H1 (cell line): Measurements from ENCODE around the gene HIVEP3. TPM values are rescaled to one million over a fixed set of nuclear protein-coding genes. Genes with fewer than 3 reads are reported as not detected.

Experiments used
- ATF3 ChIP-seq: IDR thresholded peaks from 2 replicates; pipeline ENCODE4 v1.6.1; 2011; ENCODE audit warnings: low read depth, mild to moderate bottlenecking, low read length; ENCODE audit not compliant: insufficient read depth
- E2F6 ChIP-seq: IDR thresholded peaks from 2 replicates; pipeline ENCODE4 v1.6.1; 2012; ENCODE audit warnings: inconsistent platforms
- KDM1A ChIP-seq: fragments of 200-600, 300-600 bp; sonication (generic); IDR thresholded peaks from 2 replicates; pipeline ENCODE4 v1.7.1; 2016; ENCODE audit warnings: mild to moderate bottlenecking, low read length, borderline replicate concordance
- SAP30 ChIP-seq: fragments of 300-600 bp; sonication (generic); IDR thresholded peaks from 2 replicates; pipeline ENCODE4 v1.7.1; 2012; ENCODE audit warnings: low read length, moderate library complexity, mild to moderate bottlenecking, inconsistent platforms; ENCODE audit not compliant: insufficient read depth, insufficient replicate concordance
- SIX5 ChIP-seq: IDR thresholded peaks from 2 replicates; pipeline ENCODE4 v1.6.1; 2011; ENCODE audit warnings: mild to moderate bottlenecking, low read depth, low read length
- SP1 ChIP-seq: IDR thresholded peaks from 2 replicates; pipeline ENCODE4 v1.6.1; 2011; ENCODE audit warnings: low read depth, low read length
- SP2 ChIP-seq: IDR thresholded peaks from 2 replicates; pipeline ENCODE4 v1.6.1; 2012; ENCODE audit warnings: mild to moderate bottlenecking, low read length, inconsistent platforms
- SRF ChIP-seq: IDR thresholded peaks from 2 replicates; pipeline ENCODE4 v1.6.1; 2011; ENCODE audit warnings: mild to moderate bottlenecking, low read depth, low read length, moderate library complexity
- polyA plus RNA-seq, 7 experiments: library from polyadenylated mRNA; depleted of rRNA in 3 of 7; stranded (reverse) in 5 of 7; unstranded in 2 of 7; fragments of >200 nt in 5 of 7; fragments of 200-250 nt in 2 of 7; gene quantifications; 1 replicate in 5 of 7; 2 replicates in 1 of 7; 4 replicates in 1 of 7; pipeline versions ENCODE4 v1.2.1 to v1.2.3, GENCODE V29; 2011 to 2013; ENCODE audit warnings: missing spikeins in 2 of 7, mixed read lengths in 2 of 7
- small RNA-seq: library from polyadenylated mRNA; stranded (forward); fragments of <200 nt; extraction: miRNeasy Mini kit (QIAGEN cat#:217004); gene quantifications from one replicate; pipeline ENCODE3, GENCODE V24; 2013; ENCODE audit not compliant: insufficient read depth
- total RNA-seq: library from RNA; stranded (reverse); fragmentation: NEBNext Ultra II Directional; extraction: Animal tissue kit (Norgen Biotek cat#: 25700); gene quantifications from 2 replicates; pipeline ENCODE4 v1.2.1, GENCODE V29; 2021

HIVEP3 gene
- total and polyA plus RNA-seq, 2 of the 8 experiments (the other 6 are each of a cell fraction or from before 2014, with no cell fraction given), result 0.24 to 0.69 TPM

GRCh38 chr1:41456847-41457540 lies 461.7 kb downstream of the HIVEP3 start (continued):
- no peak for TF ChIP-seq ATF3
- TF ChIP-seq E2F6, result no peak
- no peak for TF ChIP-seq SP1
- TF ChIP-seq KDM1A, result no peak
- no peak for TF ChIP-seq SP2
- TF ChIP-seq SIX5, result no peak
- TF ChIP-seq SAP30, result no peak
- TF ChIP-seq SRF, result no peak

Small RNA genes within 50 kb of the gene (small RNA-seq; reads per million reads assigned to genes)
- gene RNA5SP45, result not detected

Other genes with a start within 250 kb of the HIVEP3 start
- gene GUCA2B, start 234.5 kb upstream of the HIVEP3 start, total RNA-seq, result not detected in 2 replicates
- gene GUCA2B, start 234.5 kb upstream of the HIVEP3 start, polyA plus RNA-seq (2011; rRNA removed), result not detected in 2 replicates
- gene GUCA2A, start 245.8 kb upstream of the HIVEP3 start, total RNA-seq, result not detected in 2 replicates
- gene GUCA2A, start 245.8 kb upstream of the HIVEP3 start, polyA plus RNA-seq (2011; rRNA removed), result not detected in 2 replicates